Activated CD4-positive, CD25-positive, alpha-beta regulatory T cell (primary cell): ENCODE measurements around the gene C2CD3.
"Not testable (repeated sequence)": the region's sequence is repeated elsewhere in the genome, so short reads cannot be mapped to it uniquely, and the experiment has no call there.

Experiments used
- DNase-seq, 4 experiments: peaks; one replicate each; lab custom pipeline; 2025; lab: John Stamatoyannopoulos, UW

The C2CD3 gene

DNA sequence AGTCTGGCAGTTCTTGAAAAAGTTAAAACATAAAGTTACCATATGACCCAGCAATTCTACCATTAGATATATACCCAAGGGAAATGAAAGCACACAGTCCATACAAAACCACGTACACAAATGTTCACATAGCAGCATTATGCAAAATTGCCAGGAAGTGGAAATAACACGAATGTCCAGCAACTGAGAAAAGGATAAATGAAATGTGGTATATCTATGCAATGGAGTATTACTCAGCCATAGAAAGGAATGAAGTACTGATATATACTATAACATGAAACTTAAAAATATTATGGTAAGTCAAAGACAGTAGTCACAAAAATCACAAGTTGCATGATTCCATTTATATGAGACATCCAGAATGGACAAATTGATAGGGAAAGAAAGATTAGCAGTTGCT lies 57.9 kb downstream of the C2CD3 start:
- DNase-seq: no peak

GRCh38 chr11:74106124-74106523 lies 64.7 kb downstream of the C2CD3 start:
- no peak for DNase-seq

- DNase-seq: no peak
Observed at GRCh38 chr11:74102321-74102720, 68.5 kb downstream of the C2CD3 start.

- DNase-seq: no peak
Observed at GRCh38 chr11:74100735-74101134, 70.1 kb downstream of the C2CD3 start.

GRCh38 chr11:74100231-74100630 lies 70.6 kb downstream of the C2CD3 start:
- no peak for DNase-seq

- DNase-seq: no peak
Observed at GRCh38 chr11:74097686-74098237, 73.0 kb downstream of the C2CD3 start.

DNA sequence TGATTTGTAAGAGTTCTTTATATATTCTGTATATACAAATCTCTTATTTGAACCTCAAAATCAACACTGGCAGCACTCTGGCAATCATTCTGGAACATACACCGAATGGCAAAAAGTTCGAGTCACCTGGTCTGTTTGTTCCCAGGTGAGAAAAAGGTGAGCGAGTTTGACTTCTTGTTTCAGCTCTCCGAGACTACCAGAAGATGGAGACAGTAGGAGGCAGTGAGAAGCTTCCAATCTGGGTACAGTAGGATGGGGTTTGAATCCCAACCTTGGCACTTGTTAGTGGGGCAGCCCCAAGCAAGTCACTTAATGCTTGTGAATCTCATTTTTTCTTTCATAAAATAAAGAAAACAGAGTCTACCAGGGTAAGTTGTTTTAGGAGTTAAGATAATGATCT lies 76.4 kb downstream of the C2CD3 start:
- DNase-seq: no peak

DNA sequence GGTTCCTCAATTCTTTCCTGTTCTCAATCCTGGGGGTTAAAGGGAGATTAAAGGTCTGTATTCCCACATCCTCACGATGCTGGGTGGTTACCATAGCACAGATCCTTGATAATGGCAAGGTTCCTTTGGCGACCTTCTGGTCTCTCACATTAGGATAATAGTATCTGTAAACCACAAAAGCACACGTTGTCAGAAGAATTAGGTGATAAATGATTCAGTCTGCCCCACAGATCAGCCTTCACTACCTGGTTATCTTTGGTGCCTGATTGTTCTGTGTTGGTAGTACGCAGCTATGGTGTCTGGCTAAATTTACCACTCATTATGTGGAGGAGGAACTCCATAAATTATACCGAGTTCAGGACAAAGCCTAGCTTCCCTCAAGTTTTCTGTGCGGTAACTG lies 78.4 kb downstream of the C2CD3 start:
- DNase-seq: no peak

DNA sequence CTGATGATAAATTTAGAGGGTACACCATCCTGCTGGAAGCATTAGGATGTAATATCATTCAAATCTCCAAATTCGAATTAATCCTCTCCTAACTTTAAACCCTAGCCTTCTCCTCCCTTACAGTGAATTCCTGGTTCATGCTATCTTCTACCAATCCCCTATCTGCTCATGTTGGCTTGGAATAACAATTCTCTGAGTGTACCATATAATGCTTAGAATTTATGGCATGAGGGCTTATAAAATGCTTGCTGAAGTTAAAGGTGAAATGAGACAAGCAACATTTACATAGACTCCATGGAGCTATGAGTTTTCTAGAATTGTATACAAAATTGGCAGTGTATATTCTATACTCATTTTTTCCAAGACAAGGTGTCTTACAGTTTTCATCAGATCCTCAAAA lies 79.3 kb downstream of the C2CD3 start:
- no peak for DNase-seq

- DNase-seq: no peak
Observed at GRCh38 chr11:74090701-74091100, 80.1 kb downstream of the C2CD3 start.

DNA sequence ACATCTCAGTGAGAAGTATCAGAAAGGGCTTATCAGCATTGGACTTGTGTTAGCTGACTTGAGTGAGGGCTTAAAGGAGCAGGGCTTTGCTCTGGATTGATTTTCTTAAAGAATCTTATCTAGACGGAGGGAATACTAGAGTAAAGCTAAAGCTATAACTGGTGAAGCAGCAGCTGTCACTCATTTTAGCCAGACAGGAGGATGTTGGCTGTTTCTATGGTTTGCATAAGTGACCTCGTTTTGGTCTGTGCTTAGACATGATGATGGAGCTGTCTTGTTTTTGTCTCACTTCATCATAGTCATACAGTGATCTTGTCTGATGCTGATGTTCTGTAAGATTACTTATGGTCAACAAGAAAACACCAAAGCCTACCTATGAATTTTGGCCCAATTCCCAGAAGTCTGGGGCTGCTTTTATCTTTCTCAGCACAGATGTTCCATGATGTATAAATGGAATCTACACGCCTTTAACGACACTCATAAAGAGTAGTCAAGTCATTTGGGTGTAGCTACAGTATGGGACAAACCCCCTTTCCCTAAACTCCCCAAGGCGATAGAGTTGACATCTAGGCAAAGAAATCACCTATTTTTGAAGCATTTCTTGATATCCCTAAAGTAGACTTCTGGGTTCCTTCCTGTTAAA lies 84.4 kb downstream of the C2CD3 start:
- DNase-seq: no peak

DNA sequence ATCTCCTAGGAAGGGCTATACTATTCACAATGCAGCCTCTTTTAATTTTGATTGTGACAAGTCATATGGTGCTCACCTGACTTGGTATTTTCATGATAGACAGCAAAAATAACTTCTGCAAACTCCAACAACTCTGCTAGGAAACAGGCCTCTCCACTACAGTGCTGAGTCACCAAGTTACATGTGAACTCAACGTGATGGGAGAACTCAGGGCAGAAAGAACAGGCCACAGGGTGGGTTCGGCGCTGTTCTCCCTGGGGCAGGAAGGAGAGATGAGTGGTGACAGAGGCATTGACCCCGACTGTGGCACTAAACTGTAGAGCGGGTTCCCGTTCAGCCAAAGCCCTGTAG lies 85.3 kb downstream of the C2CD3 start:
- no peak for DNase-seq

DNA sequence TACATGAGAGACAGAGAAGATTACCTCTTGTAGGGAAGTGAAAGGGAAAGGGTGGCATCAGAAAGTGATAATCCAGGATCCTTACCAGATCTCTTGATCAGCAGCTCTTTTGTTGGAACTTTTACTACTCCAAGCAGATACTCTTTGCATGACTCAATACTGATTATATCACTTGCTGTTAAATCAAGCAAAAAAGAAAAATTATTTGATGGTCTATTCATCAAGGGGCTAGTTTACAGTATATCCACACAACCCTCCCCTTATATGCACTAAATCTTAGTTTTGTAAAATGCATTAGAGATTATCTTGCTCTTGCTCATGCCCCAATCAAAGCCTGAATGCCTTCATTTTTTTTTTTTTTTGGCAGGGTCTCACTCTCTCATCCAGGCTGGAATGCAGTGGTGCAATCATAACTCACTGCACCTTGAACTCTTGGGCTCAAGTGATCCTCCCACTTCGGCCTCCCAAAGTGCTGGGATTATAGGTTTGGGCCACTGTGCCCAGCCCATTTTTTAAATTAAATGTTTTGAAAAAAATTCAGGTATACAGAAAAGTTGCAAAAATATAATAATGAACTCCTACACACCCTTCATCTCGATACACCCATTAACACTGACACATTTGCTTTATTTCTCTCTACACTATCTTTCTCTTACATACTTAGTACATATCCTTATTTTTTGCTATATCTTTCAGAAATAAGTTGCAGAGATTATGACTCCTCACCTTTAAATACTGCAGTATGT lies 85.8 kb downstream of the C2CD3 start:
- DNase-seq: no peak

DNA sequence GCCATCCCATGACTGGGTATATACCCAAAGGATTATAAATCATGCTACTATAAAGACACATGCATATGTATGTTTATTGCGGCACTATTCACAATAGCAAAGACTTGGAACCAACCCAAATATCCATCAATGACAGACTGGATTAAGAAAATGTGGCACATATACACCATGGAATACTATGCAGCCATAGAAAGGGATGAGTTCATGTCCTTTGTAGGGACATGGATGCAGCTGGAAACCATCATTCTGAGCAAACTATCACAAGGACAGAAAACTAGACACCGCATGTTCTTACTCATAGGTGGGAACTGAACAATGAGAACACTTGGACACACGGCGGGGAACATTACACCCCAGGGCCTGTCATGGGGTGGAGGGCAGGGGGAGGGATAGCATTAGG lies 86.9 kb downstream of the C2CD3 start:
- not testable (repeated sequence) for DNase-seq

DNA sequence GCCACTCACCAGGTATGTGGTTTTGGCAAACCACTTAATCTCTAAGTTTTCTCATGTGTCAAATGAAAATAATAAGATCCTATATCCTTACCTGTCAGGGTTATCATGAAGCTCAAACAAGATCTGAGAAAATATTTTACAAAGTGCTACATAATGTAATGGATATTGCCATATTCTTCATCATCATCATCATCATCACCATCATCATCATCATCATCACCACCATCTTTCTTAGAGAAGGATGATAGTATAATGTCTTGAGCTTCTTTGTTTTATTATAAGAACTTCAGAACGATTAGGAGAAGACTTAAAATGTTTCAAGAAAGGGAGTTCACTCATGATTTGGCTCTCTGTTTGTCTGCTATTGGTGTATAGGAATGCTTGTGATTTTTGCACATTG lies 89.4 kb downstream of the C2CD3 start:
- no peak for DNase-seq

DNA sequence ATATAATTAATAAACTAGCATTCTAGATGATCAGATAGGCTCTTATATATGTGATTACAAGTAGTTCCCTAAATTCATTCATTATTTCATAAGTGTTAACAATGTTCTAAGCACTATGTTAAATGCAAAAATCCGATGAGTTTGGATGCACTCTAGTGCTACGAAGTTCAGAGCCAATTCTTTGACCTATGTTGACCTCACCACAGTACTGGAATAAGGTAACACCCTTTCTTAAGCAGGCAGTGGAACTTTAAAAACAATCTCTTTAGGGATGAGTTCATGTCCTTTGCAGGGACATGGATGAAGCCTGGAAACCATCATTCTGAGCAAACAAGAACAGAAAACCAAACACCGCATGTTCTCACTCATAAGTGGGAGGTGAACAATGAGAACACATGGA lies 93.6 kb downstream of the C2CD3 start:
- no peak for DNase-seq

DNA sequence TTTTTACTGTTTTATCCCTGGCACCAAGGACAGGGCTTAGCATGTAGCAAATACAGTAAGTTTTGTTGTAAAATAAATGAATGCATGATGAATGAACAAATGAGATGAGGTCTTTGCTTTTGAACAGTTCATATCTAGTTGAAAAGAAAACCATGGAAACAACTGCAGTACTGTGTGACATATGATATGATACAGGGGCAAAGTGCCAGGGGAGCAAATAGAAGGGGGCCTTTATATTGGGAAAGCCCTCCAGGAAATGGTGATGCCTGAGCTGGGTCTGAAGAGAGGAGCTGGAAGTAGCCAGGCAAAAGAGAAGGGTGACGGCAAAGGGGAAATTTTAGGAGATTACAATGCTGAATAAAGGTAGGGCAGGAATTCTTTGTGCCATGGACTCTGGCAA lies 98.1 kb downstream of the C2CD3 start:
- no peak for DNase-seq

GRCh38 chr11:74072286-74072685 lies 98.5 kb downstream of the C2CD3 start:
- DNase-seq: no peak

DNA sequence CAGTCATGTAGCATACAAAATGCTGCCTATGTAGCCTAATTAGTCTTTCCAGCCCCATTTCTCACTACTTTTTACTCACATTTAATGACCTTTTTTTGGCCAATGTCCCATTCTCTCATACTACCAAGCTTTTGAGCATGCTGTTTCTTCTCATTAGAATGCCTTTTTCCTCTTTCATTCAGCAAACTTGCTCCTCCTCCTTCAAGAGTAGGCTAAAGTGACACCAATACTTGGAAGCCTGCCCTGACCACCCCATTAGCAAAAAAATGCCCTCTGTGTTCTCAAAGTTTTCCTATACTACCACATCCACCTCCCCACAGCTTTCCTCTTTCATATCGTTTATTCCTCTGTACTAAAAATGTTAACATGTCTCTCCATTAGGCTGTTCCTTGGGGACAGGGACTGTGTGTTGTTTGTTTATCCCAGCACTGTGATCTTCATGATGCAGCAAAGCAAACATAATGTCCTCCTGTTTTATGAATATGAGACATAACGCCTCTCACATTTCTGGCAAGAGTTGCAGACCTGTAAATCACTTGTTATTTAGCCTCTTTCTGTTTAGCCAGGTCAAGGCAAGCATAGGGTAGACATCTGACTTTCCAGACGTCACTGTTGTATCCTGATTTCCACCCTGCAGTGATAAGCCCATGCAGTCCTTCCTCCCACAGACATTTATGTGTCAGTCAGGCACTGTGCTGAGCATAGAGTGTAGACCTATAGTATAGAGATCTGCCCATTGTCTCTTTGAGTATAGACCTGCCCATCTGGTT lies 99.9 kb downstream of the C2CD3 start:
- DNase-seq: no peak

DNA sequence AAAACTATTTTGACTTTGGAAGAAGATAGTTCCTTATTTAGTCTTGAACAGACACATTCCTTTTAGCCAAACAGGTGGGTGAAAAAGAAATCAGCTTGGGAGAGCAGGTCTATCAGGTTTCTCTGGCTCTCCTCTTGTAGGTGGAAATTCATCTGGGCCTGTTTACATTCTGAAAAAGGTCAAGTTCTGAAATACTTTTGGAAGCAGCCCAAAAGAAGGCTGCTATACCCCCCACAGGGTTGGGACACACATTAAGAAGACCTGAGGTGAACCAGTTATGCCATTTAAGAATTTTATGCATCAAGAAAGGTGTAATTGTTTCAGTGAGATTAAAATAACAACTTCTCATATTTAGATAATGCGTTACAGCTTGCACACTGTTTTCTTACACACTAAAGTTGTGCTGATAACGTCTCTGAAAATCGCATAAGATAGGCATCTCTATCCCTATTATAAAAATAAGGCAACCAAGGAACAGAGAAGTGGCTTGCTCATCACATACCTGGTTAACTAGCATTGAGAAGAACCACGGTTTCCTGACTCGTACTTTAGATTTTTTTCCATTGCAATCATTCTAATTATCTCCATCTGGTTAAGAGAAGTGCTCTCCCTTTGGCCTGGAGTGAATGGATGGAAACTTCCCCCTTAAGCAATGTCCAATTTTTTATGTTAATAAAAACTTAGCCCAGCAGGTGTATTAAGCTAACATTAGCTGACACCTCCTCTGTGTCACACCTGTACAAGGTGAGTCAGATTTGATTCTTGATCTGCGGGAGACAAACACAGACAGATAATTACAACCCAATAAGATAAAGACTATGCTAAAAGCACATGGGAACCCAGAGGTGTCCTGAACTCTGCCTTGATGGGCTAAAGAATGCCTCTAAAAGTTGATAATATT lies 101.4 kb downstream of the C2CD3 start:
- DNase-seq: no peak

DNA sequence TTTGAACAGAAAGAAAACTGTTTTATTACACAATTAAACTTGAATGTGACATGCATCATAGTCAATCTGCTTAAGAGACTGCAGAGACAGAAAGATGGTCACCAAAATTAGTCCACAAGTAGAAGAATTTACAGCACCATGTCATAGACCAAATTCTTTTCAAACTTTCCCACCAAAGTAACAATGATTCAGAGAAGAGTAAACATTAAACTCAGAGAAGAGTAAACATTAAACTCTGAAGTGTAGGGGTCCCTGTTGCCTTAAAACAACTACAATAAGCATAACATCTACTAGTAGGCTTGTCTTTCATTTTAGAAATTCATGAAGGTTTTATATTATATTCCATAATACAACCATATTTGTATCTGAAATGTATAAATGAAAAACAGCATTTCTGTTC lies 104.1 kb downstream of the C2CD3 start:
- not testable (repeated sequence) for DNase-seq

DNA sequence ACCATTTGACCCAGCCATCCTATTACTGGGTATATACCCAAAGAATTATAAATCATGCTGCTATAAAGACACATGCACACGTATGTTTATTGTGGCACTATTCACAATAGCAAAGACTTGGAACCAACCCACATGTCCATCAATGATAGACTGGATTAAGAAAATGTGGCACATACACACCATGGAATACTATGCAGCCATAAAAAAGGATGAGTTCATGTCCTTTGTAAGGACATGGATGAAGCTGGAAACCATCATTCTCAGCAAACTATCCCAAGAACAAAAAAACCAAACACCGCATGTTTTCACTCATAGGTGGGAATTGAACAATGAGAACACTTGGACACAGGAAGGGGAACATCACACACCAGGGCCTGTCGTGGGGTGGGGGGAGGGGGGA lies 105.3 kb downstream of the C2CD3 start:
- not testable (repeated sequence) for DNase-seq
